ENCODE results near the gene PKD2L2.
A peak's percentile ranks its signal among the peaks of the same experiment; 100 is the strongest.

The PKD2L2 gene

DNA sequence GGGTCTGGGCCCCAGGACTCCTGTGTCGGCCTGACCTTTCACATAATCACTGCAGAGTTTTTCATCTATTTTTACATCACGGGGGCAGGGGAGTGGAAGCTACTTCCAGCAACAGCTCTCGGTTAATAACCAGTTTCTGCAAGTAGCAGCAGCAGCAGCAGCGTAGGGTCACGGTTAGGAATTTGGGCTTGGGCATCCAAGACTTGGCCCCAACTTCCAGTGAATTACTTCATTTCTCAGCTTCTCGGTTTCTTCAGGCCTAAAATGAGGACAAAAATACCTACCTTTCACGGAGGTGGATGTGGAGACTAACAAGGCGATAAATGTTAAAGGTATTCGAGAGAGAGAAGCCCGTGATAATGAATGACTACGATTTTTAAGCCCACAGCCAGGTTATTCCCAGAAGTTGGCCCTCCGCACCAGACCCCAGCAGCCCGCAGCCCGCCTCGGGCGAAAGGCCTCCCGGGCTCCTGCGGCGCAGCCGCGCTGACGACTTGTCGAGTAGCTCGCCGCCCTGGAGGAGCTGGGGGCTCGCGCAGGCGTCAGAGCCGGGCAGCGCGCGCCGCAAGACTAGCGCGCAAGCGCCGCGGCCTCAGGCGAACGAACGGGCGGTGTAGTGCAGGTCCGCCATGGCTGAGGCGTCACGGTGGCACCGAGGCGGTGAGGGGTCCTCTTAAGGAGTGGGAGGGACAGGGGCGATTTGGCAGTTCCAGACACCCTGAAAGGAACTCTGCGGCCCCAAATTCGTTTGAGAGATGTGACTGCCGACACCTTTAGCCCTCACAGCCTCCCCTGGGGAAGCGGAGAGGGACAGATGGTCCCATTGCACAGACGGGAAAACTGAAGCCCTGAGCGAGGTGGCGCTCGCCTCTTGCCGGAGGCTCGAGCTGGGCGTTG, at the start of gene PKD2L2:
Gene PKD2L2, plus strand, starts transcription at position 595 of the 897 bp plus-strand sequence. Its CDS starts 35 bp downstream, at position 630.
- Histone ChIP-seq H3K4me3 (ENCODE audit: insufficient read depth, low read length, poor library complexity, severe bottlenecking) (peak within 1 kb of the TSS; percentile 53), H3K27ac (ENCODE audit: low read depth, low read length) (no peak within 1 kb of the TSS), H3K9ac (ENCODE audit: low read length) (peak within 1 kb of the TSS; percentile 64)

DNA sequence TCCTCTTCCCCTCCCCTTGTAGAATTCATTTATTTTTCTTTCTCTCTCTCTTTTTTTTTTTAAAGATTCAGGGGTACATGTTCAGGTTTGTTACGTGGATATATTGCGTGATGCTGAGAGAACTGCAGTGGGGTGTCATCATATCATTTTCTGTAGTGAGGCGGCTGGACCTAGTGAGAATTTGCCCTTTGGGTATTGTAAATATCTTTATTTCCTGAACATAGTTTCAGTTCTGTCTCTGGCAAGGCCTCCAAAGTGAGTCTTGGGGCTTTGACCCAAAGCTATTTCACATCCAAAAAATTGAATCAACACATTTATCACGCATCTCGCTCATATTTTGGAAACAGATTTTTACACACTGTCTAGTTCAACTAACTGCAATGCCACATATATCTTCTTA, 47.0 kb upstream of the PKD2L2 start:
- no peaks in the 10 kb centered on the region for H3K9me3 ChIP-seq (ENCODE audit: insufficient read depth, low read length)
- no peak overlapping the region for H3K4me3 ChIP-seq (ENCODE audit: insufficient read depth, low read length, poor library complexity, severe bottlenecking)

More for the DNA sequence above, at the start of gene PKD2L2:
- Histone ChIP-seq H3F3A (ENCODE audit: insufficient read depth) (peaks cover 8% of the 10 kb centered on the region; the same call in 1 of the 2 replicates), H3K79me2 (ENCODE audit: insufficient read depth, low read length) (no peaks in the 10 kb centered on the region), H3K27me3 (ENCODE audit: low read length) (no peaks in the 10 kb centered on the region), H4K20me1 (ENCODE audit: low read depth, low read length) (no peaks in the 10 kb centered on the region), H3K9me2 (replicated peaks; ENCODE audit: insufficient read depth, low read length) (no peaks in the 10 kb centered on the region), H3K36me3 (ENCODE audit: low read length) (no peaks in the 10 kb centered on the region), H3K4me2 (ENCODE audit: low read depth, low read length, poor library complexity, severe bottlenecking) (peak within 1 kb of the TSS; percentile 76), H2AFZ (ENCODE audit: low read depth, low read length, severe bottlenecking) (peak within 1 kb of the TSS; percentile 87), H3K9me3 (ENCODE audit: insufficient read depth, low read length) (no peaks in the 10 kb centered on the region)
- TF ChIP-seq, protein P1, sequence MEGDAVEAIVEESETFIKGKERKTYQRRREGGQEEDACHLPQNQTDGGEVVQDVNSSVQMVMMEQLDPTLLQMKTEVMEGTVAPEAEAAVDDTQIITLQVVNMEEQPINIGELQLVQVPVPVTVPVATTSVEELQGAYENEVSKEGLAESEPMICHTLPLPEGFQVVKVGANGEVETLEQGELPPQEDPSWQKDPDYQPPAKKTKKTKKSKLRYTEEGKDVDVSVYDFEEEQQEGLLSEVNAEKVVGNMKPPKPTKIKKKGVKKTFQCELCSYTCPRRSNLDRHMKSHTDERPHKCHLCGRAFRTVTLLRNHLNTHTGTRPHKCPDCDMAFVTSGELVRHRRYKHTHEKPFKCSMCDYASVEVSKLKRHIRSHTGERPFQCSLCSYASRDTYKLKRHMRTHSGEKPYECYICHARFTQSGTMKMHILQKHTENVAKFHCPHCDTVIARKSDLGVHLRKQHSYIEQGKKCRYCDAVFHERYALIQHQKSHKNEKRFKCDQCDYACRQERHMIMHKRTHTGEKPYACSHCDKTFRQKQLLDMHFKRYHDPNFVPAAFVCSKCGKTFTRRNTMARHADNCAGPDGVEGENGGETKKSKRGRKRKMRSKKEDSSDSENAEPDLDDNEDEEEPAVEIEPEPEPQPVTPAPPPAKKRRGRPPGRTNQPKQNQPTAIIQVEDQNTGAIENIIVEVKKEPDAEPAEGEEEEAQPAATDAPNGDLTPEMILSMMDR (IDR thresholded peaks at IDR 0.05; ENCODE audit: insufficient read depth, low read length, poor library complexity, severe bottlenecking) = no peak
- no peak for TF ChIP-seq EZH2phosphoT487 (conservative IDR thresholded peaks at IDR 0.05; ENCODE audit: low read length)

DNA sequence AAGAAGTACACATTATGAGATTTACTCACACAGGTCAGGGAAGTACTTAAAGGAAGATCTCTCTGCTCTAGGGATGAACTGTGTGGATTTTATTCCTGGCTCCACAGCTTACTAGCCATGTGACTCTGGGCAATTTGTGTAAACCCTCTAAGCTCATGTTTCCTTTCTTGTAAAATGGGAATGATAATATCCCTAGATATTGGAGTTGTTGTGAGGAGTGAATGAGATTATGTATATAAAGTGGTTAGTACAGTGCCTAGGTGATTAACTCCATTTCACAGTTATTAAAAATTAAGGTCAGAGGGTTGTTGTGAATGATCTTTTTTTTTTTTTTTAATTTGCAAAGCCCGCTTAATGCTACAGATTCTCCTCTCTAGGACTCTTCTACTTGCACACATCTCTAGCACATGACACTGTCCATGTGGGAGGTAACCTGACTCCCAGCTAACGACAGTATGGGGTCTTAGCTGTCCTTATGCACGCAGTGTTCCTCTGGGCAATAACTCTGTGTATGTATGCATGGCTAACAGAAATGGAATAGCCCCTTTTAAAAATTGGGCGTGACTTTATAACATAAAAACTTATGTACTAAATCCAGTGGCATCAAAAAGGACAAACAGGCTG, 45.5 kb upstream of the PKD2L2 start:
- H3K4me3 ChIP-seq (ENCODE audit: insufficient read depth, low read length, poor library complexity, severe bottlenecking) = no peak overlapping the region
- no peak overlapping the region for H2AFZ ChIP-seq (ENCODE audit: low read depth, low read length, severe bottlenecking)
- H3K27ac ChIP-seq (ENCODE audit: low read depth, low read length) = no peak overlapping the region
- TF ChIP-seq EZH2phosphoT487 (conservative IDR thresholded peaks at IDR 0.05; ENCODE audit: low read length) = no peak
- TF ChIP-seq, protein P1 (IDR thresholded peaks at IDR 0.05; ENCODE audit: insufficient read depth, low read length, poor library complexity, severe bottlenecking) = no peak
- no peak overlapping the region for H3K4me2 ChIP-seq (ENCODE audit: low read depth, low read length, poor library complexity, severe bottlenecking)
- H3F3A ChIP-seq (ENCODE audit: insufficient read depth) = no peaks in the 10 kb centered on the region
- H3K9ac ChIP-seq (ENCODE audit: low read length) = no peak overlapping the region
- no peaks in the 10 kb centered on the region for H4K20me1 ChIP-seq (ENCODE audit: low read depth, low read length)
- H3K9me2 ChIP-seq (replicated peaks; ENCODE audit: insufficient read depth, low read length) = no peaks in the 10 kb centered on the region
- no peaks in the 10 kb centered on the region for H3K79me2 ChIP-seq (ENCODE audit: insufficient read depth, low read length)
- no peaks in the 10 kb centered on the region for H3K27me3 ChIP-seq (ENCODE audit: low read length)
- H3K36me3 ChIP-seq (ENCODE audit: low read length) = no peaks in the 10 kb centered on the region
- H3K9me3 ChIP-seq (ENCODE audit: insufficient read depth, low read length) = no peaks in the 10 kb centered on the region

More for the DNA sequence above, 47.0 kb upstream of the PKD2L2 start:
- TF ChIP-seq EZH2phosphoT487 (conservative IDR thresholded peaks at IDR 0.05; ENCODE audit: low read length) = no peak
- TF ChIP-seq, protein P1 (IDR thresholded peaks at IDR 0.05; ENCODE audit: insufficient read depth, low read length, poor library complexity, severe bottlenecking) = no peak
- no peak overlapping the region for H3K9ac ChIP-seq (ENCODE audit: low read length)
- H3K27ac ChIP-seq (ENCODE audit: low read depth, low read length) = no peak overlapping the region
- H3F3A ChIP-seq (ENCODE audit: insufficient read depth) = no peaks in the 10 kb centered on the region
- no peak overlapping the region for H3K4me2 ChIP-seq (ENCODE audit: low read depth, low read length, poor library complexity, severe bottlenecking)
- no peaks in the 10 kb centered on the region for H4K20me1 ChIP-seq (ENCODE audit: low read depth, low read length)
- H3K36me3 ChIP-seq (ENCODE audit: low read length) = no peaks in the 10 kb centered on the region
- H2AFZ ChIP-seq (ENCODE audit: low read depth, low read length, severe bottlenecking) = no peak overlapping the region
- H3K9me2 ChIP-seq (replicated peaks; ENCODE audit: insufficient read depth, low read length) = no peaks in the 10 kb centered on the region
- H3K79me2 ChIP-seq (ENCODE audit: insufficient read depth, low read length) = no peaks in the 10 kb centered on the region
- no peaks in the 10 kb centered on the region for H3K27me3 ChIP-seq (ENCODE audit: low read length)
